NCI-H748 (cell line): ENCODE data around the gene KDM2A.
A peak's percentile ranks its signal among the peaks of the same experiment; 100 is the strongest.

Experiments
- DNase-seq: peaks from one replicate; lab custom pipeline; 2025; ENCODE audit not compliant: unreplicated experiment; lab: John Stamatoyannopoulos, UW

KDM2A gene

GRCh38 chr11:67300256-67300755 is 181.2 kb downstream of the KDM2A start:
- no peak for DNase-seq

GRCh38 chr11:67300756-67301312 is 181.8 kb downstream of the KDM2A start:
- no peak for DNase-seq

- no peak for DNase-seq
These were observed 182.4 kb downstream of the KDM2A start for GRCh38 chr11:67301313-67301921.

GRCh38 chr11:67301951-67302516 is 183.0 kb downstream of the KDM2A start:
- DNase-seq, result peak; percentile 34

DNA sequence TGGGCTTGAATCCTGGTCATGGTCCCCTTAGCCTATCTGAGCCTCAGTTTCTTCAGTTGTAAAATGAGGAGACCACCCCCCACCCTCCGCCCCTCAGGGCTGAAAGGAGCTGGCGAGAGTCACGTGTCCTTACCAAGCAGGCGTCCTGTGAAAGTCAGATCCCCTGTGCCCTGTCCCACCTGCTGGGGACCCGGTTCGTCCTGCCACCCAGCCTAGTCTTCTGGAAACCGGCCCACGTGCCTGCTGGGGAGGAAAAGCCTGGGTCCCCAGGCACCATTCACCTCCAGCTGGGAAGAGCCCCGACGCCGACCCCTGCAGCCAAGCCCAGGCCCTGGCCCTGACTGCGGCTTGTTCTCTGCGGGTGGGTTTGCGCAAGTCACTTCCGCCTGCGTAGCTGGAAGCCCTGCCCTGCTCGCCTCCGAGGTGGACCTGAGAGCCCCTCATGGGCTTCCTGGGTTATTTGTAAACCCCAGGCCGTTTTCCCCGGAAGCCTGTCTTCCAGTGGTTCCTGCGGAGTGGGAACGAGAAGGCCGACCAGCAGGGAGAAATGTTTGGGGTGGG is 183.6 kb downstream of the KDM2A start:
- peak; percentile 71 for DNase-seq

- DNase-seq, result peak; percentile 86
These were observed 184.2 kb downstream of the KDM2A start, which contains the start of gene SSH3 for GRCh38 chr11:67303132-67303834. TSS of gene SSH3 (plus strand) at chr11:67303530. CDS start at chr11:67303626, 96 bp downstream.

- DNase-seq, result peak; percentile 34
These were observed 184.9 kb downstream of the KDM2A start for GRCh38 chr11:67303835-67304411.

DNA sequence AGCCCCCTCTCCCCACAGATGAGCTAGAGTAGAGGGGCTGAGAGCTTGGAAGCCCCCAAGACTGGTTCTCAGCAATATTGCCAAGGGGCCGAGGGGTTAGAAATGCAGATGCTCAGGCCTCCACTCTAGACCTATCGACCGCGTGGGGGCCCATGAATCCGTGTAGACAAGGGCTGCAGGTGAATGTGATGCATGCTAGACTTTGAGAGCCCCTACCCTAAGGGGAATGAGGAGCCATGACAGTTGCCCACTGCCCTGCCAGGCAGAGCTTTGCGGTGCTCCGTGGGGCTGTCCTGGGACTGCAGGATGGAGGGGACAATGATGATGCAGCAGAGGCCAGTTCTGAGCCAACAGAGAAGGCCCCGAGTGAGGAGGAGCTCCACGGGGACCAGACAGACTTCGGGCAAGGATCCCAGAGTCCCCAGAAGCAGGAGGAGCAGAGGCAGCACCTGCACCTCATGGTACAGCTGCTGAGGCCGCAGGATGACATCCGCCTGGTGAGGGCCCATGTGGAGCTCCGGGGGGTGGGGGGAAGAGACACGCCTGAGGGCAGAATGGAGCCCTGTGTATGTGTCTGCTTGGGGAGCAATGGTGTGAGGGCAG is 185.5 kb downstream of the KDM2A start:
- no peak for DNase-seq

GRCh38 chr11:67306769-67307544 is 187.9 kb downstream of the KDM2A start:
- no peak for DNase-seq

GRCh38 chr11:67307545-67308001 is 188.5 kb downstream of the KDM2A start:
- no peak for DNase-seq
